Stomach (tissue), 4 donors: Measurements from ENCODE around the gene TP53RK.

ENCODE experiments used
- CTCF ChIP-seq, 7 experiments: fragments of 450-650 bp in 4 of 7; fragments of 200-600 bp in 3 of 7; sonication (generic) in 3 of 7; IDR thresholded peaks; one replicate each; pipeline ENCODE4 v1.5.1; 2016 to 2019; ENCODE audit warnings: antibody characterized with exemption in 7 of 7, control low read depth in 2 of 7, mild to moderate bottlenecking in 1 of 7
- POLR2A ChIP-seq, 4 donors: fragments of 450-650 bp; IDR thresholded peaks; one replicate each; pipeline ENCODE4 v1.6.1; 2016; ENCODE audit warnings: antibody characterized with exemption in 4 of 4, control low read depth in 2 of 4, mild to moderate bottlenecking in 1 of 4, moderate library complexity in 1 of 4
- POLR2AphosphoS5 ChIP-seq, 3 donors: sonication (generic); formaldehyde crosslinking; IDR thresholded peaks; one replicate each; pipeline ENCODE4 v1.6.1; 2016; ENCODE audit warnings: antibody characterized with exemption in 3 of 3

- no peak for TF ChIP-seq CTCF (IDR thresholded peaks at IDR 0.05)
- TF ChIP-seq POLR2A (IDR thresholded peaks at IDR 0.05) = no peak
- TF ChIP-seq POLR2AphosphoS5 (IDR thresholded peaks at IDR 0.05) = no peak
These were observed 5.6 kb downstream of the TP53RK start for GRCh38 chr20:46683668-46683938.
